ENCODE data around the gene KIF3A. TPM values are rescaled to one million over a fixed set of nuclear protein-coding genes. Genes with fewer than 3 reads are reported as not detected.
A peak's percentile ranks its signal among the peaks of the same experiment; 100 is the strongest.

KIF3A gene
- total and polyA plus RNA-seq, 5 donors: 4.2 to 9.8 (median 8.8) TPM

- WGBS: 70% methylated on average over 2 of the region's 2 CpGs
- no peak overlapping the region for H3K4me3 ChIP-seq (ENCODE audit: low read length)
- ATAC-seq: peak in 1 of 2 donors; percentile 12
Observed at GRCh38 chr5:132753135-132753987, 16.0 kb upstream of the KIF3A start.

DNA sequence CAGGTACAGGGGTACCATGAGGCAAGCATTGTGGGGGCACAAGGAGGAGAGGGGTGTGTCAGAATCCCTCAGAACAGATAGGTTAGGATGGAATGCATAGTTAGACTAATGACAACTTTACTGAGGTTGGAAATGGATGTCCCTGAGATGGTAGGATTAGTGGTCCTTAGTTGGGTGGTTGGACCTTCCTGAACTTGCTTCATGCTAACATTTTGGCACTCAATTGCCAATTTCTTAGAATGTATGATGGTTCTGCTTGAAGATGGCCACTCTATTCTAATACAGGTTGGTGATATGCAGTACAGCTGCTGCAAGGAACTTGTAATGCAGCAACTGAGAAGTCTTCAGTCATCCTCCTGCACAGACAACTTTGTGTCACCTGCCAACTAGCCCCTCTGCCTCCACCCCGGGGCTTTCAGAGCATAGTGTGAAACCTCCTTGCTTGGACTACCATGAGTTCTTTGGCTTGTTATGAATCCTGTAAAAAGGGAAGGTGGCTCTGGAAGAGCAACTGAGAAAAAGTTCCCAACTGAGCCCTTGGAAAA, 15.3 kb upstream of the KIF3A start:
- intact Hi-C loops (cut with DNase I): no loop called here
- 94% methylated on average over 1 of the region's 1 CpG for WGBS
- no peak overlapping the region for H3K4me3 ChIP-seq (ENCODE audit: low read length)
- no peaks in the 10 kb centered on the region for H3K27me3 ChIP-seq (ENCODE audit: control insufficient read depth, insufficient read depth)
- ATAC-seq (no peak), DNase-seq (no peak)
- H3K27ac ChIP-seq (ENCODE audit: low read length): no peak overlapping the region
- no peaks in the 10 kb centered on the region for H3K9me3 ChIP-seq (ENCODE audit: control insufficient read depth, low read length)
- H3K4me1 ChIP-seq (ENCODE audit: control insufficient read depth, insufficient read depth, low read length): no peaks in the 10 kb centered on the region

More at GRCh38 chr5:132753135-132753987, 16.0 kb upstream of the KIF3A start:
- H3K27me3 ChIP-seq (ENCODE audit: control insufficient read depth, insufficient read depth): no peaks in the 10 kb centered on the region
- no peak overlapping the region for H3K27ac ChIP-seq (ENCODE audit: low read length)
- intact Hi-C loops (cut with DNase I): no loop called here
- DNase-seq: peak in 1 of 3 donors; percentile 41
- H3K4me1 ChIP-seq (ENCODE audit: control insufficient read depth, insufficient read depth, low read length): no peaks in the 10 kb centered on the region
- no peaks in the 10 kb centered on the region for H3K9me3 ChIP-seq (ENCODE audit: control insufficient read depth, low read length)

- intact Hi-C loops (cut with DNase I): no loop called here
- Histone ChIP-seq H3K4me1 (ENCODE audit: control insufficient read depth, insufficient read depth, low read length) (no peaks in the 10 kb centered on the region), H3K9me3 (ENCODE audit: control insufficient read depth, low read length) (no peaks in the 10 kb centered on the region), H3K4me3 (ENCODE audit: low read length) (no peak overlapping the region), H3K27me3 (ENCODE audit: control insufficient read depth, insufficient read depth) (no peaks in the 10 kb centered on the region), H3K27ac (ENCODE audit: low read length) (no peak overlapping the region)
- DNase-seq (no peak), ATAC-seq (no peak)
- 91% methylated on average over 5 of the region's 5 CpGs for WGBS
Observed at GRCh38 chr5:132751971-132752580, 14.7 kb upstream of the KIF3A start.

DNA sequence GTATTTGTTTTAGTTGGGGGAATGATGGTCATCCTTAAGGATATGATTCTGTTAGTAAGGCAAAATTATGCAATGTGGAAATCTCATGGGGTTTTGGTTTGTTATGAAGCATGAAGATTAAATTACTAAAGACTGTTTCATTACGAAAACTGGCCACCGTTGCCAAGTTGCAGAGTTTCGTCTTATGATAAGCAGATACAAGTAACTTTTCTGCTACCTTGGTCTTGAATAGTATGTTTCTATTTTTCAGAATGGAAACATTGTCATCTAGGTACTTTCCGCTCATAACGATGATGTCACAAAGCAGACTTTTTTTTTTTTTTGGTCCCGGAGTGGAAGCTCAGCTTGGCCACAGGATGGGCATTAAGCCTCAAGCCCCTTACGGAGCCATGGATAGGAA, 14.1 kb upstream of the KIF3A start:
- H3K27me3 ChIP-seq (ENCODE audit: control insufficient read depth, insufficient read depth): no peaks in the 10 kb centered on the region
- no peaks in the 10 kb centered on the region for H3K9me3 ChIP-seq (ENCODE audit: control insufficient read depth, low read length)
- DNase-seq (peak; percentile 53 to 78 (median 70)), ATAC-seq (peak in 1 of 2 donors; percentile 9)
- intact Hi-C loops (cut with DNase I): no loop called here
- no peak overlapping the region for H3K27ac ChIP-seq (ENCODE audit: low read length)
- no peaks in the 10 kb centered on the region for H3K4me1 ChIP-seq (ENCODE audit: control insufficient read depth, insufficient read depth, low read length)
- WGBS: 69% methylated on average over 7 of the region's 7 CpGs
- no peak overlapping the region for H3K4me3 ChIP-seq (ENCODE audit: low read length)

DNA sequence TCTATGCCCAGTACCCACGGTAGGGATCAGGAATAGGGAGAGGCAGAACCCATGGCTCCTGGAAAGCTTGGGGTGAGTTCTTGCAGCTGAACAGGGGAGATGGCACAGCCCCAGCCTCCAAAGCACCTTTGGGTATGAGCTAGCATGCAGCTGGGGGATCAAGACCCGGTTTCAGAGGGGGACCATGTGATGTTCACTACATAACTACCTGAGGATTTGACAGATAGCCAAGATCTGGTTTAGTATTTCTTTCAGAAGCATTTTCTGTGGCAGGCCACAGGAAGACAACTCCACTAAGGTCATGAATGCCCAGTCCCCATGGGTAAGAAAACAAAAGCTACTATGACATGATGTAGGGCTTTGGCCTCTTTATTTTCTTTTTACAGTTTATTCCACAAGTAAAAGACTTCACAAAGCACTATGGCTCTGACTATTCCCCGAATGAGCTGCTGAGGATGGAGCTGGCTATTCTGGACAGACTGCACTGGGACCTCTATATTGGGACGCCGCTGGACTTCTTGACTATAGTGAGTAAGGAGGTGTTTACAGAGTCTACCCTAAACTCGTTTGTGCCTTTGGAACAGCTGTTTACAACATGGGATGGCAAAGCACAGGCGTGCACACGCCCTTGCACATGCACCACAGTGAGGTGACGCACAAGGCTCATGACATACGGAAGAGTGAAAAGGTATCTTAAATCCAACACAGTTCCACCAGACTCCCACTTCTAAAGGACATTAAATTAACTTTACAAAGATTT, 13.3 kb upstream of the KIF3A start:
- no peak overlapping the region for H3K4me3 ChIP-seq (ENCODE audit: low read length)
- H3K9me3 ChIP-seq (ENCODE audit: control insufficient read depth, low read length): no peaks in the 10 kb centered on the region
- no peak overlapping the region for H3K27ac ChIP-seq (ENCODE audit: low read length)
- no peaks in the 10 kb centered on the region for H3K4me1 ChIP-seq (ENCODE audit: control insufficient read depth, insufficient read depth, low read length)
- ATAC-seq (no peak), DNase-seq (no peak)
- no peaks in the 10 kb centered on the region for H3K27me3 ChIP-seq (ENCODE audit: control insufficient read depth, insufficient read depth)
- intact Hi-C loops (cut with DNase I): no loop called here
- WGBS: 84% methylated on average over 10 of the region's 10 CpGs

DNA sequence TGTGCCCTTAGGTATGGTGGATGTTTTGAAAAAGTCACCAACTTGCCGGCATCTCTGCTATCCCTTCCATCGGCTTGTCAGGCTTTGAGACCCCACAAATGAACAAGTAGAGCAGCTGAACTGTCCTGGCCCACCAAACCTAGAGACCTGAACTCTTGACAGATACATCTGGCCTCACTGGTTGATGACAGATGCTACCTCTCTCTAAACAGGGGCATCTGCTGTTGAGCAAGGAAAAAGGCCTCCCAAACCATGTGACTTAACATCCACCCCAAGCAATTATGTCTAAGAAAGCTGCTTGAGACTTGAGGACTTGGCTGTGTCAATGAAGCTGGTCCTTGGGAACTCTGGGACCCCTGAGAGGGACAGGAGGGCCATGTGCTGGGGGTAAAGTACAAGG, 12.2 kb upstream of the KIF3A start:
- no peak overlapping the region for H3K4me3 ChIP-seq (ENCODE audit: low read length)
- no peaks in the 10 kb centered on the region for H3K27me3 ChIP-seq (ENCODE audit: control insufficient read depth, insufficient read depth)
- H3K27ac ChIP-seq (ENCODE audit: low read length): no peak overlapping the region
- no peak for ATAC-seq
- intact Hi-C loops (cut with DNase I): no loop called here
- WGBS: 93% methylated on average over 2 of the region's 2 CpGs
- H3K4me1 ChIP-seq (ENCODE audit: control insufficient read depth, insufficient read depth, low read length): no peaks in the 10 kb centered on the region
- no peak for DNase-seq
- H3K9me3 ChIP-seq (ENCODE audit: control insufficient read depth, low read length): no peaks in the 10 kb centered on the region

- Histone ChIP-seq H3K27me3 (ENCODE audit: control insufficient read depth, insufficient read depth) (no peaks in the 10 kb centered on the region), H3K9me3 (ENCODE audit: control insufficient read depth, low read length) (no peaks in the 10 kb centered on the region), H3K4me1 (ENCODE audit: control insufficient read depth, insufficient read depth, low read length) (no peaks in the 10 kb centered on the region), H3K27ac (ENCODE audit: low read length) (no peak overlapping the region), H3K4me3 (ENCODE audit: low read length) (no peak overlapping the region)
- intact Hi-C loops (cut with DNase I): no loop called here
- ATAC-seq (no peak), DNase-seq (no peak)
- 91% methylated on average over 10 of the region's 10 CpGs for WGBS
Observed at GRCh38 chr5:132748522-132749000, 11.2 kb upstream of the KIF3A start.

- Histone ChIP-seq H3K9me3 (ENCODE audit: control insufficient read depth, low read length) (no peaks in the 10 kb centered on the region), H3K4me3 (ENCODE audit: low read length) (peak overlapping the region; percentile 38), H3K27me3 (ENCODE audit: control insufficient read depth, insufficient read depth) (no peaks in the 10 kb centered on the region), H3K27ac (ENCODE audit: low read length) (no peak overlapping the region), H3K4me1 (ENCODE audit: control insufficient read depth, insufficient read depth, low read length) (no peaks in the 10 kb centered on the region)
- peak in 1 of 3 donors; percentile 62 for DNase-seq
- WGBS: 32% methylated on average over 76 of the region's 76 CpGs
- peak in 1 of 2 donors; percentile 25 for ATAC-seq
- intact Hi-C loops (cut with DNase I): no loop called here
Observed at GRCh38 chr5:132747616-132748440, 10.5 kb upstream of the KIF3A start.

- 3% methylated on average over 59 of the region's 59 CpGs for WGBS
- Histone ChIP-seq H3K27me3 (ENCODE audit: control insufficient read depth, insufficient read depth) (no peaks in the 10 kb centered on the region), H3K4me1 (ENCODE audit: control insufficient read depth, insufficient read depth, low read length) (no peaks in the 10 kb centered on the region), H3K27ac (ENCODE audit: low read length) (no peak within 1 kb of the TSS), H3K9me3 (ENCODE audit: control insufficient read depth, low read length) (no peaks in the 10 kb centered on the region), H3K4me3 (ENCODE audit: low read length) (peak within 1 kb of the TSS; percentile 38)
- intact Hi-C loops (cut with DNase I): no loop called here
- DNase-seq: peak in 2 of 3 donors; percentile 61 to 72
- ATAC-seq: peak; percentile 65 to 71
Observed at GRCh38 chr5:132746954-132747615, 9.7 kb upstream of the KIF3A start, which contains the start of gene CCNI2. Gene CCNI2, plus strand, starts transcription at chr5:132747426. Its CDS starts 70 bp downstream, at chr5:132747496.

DNA sequence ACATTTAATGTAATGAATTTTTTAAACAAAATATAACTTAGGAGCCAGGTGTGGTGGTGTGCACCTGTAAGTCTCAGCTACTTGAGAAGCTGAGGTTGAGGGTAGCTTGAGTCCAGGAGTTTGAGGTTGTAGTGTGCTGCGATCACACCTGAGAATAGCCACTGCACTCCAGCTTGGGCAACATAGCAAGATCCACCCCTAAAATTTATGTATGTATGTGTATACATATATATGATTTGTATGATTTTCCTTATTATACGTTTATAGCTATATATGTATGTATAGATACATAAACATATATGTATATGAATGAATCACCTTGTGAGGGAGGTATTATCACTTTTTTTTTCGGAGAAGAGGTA, 9.2 kb upstream of the KIF3A start:
- intact Hi-C loops (cut with DNase I): no loop called here
- no peaks in the 10 kb centered on the region for H3K9me3 ChIP-seq (ENCODE audit: control insufficient read depth, low read length)
- no peak for ATAC-seq
- H3K27me3 ChIP-seq (ENCODE audit: control insufficient read depth, insufficient read depth): no peaks in the 10 kb centered on the region
- no peak overlapping the region for H3K27ac ChIP-seq (ENCODE audit: low read length)
- 30% methylated on average over 3 of the region's 3 CpGs for WGBS
- H3K4me1 ChIP-seq (ENCODE audit: control insufficient read depth, insufficient read depth, low read length): no peaks in the 10 kb centered on the region
- no peak for DNase-seq
- H3K4me3 ChIP-seq (ENCODE audit: low read length): no peak overlapping the region
